K562 (cell line): ENCODE measurements around the gene SFXN3.

Source experiments
- RFX5 ChIP-seq: IDR thresholded peaks from 2 replicates; pipeline ENCODE4 v1.6.1; 2011; ENCODE audit warnings: low read depth, mild to moderate bottlenecking, improper control_type of control experiment, low read length
- THRAP3 ChIP-seq: fragments of 450-650 bp; IDR thresholded peaks from 2 replicates; pipeline ENCODE4 v1.6.1; 2016; ENCODE audit warnings: mild to moderate bottlenecking, inconsistent platforms, borderline replicate concordance

DNA sequence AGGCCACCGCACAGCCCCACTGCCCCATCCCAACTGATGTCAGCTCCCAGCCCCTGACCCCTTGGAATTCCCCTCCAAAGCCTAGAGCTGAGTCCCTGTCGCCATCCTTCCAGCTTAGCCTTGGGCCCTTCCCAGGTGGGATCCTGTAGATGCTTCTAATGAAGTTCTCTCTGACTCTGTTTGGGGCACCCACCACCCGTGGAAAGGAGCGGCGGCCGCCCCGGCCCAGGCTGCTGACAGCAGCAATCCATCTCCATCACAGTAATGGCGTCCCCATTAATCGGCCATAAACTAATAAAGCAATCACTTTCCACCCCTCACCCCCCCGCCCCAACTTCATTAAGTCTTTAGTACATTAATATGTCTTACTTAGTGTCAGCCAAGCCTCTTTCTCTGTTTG is 56.3 kb downstream of the SFXN3 start:
- TF ChIP-seq THRAP3 (no peak), RFX5 (no peak)
